HG03066 (cell line): ENCODE measurements around the gene FAM187B.
A peak's percentile ranks its signal among the peaks of the same experiment; 100 is the strongest.
"Not testable (repeated sequence)": the region's sequence is repeated elsewhere in the genome, so short reads cannot be mapped to it uniquely, and the experiment has no call there.

Experiments
- ATAC-seq: cut with Tn5 transposase; IDR thresholded peaks from one replicate; pipeline ENCODE4 v1.9.1; 2021; ENCODE audit warnings: low read depth; ENCODE audit not compliant: unreplicated experiment

FAM187B gene

DNA sequence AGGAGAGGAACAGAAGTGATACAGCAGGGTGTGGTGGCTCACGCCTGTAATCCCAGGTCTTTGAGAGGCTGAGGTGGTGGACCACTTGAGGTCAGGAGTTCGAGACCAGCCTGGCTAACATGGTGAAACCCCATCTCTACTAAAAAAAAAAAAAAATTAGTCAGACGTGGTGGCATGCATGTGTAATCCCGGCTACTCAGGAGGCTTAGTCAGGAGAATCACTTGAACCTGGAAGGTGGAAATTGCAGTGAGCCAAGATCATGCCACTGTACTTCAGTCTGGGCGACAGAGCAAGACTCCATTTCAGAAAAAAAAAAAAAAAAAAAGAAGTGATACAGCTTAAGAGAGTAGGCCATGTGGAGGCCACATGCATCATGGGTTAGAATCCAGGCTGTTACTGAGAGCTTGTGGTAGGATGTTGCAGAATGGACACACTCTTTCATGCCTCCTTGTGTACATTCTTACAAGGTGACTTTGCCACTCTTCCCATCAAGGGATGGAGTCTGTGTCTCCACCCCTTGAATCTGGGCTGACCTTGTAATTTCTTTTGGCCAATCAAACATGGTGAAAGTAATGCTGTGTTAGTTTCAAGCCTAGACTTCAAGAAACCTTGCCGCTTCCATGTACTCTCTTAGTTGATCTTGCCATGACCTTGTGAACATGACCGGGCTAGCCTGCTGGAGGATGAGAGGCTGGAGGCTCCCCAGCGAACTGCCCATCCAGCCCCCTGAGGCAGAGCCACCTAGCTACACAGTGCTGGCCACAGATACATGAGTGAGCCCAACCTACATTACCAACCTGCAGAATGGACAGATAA is 12.3 kb downstream of the FAM187B start:
- ATAC-seq: no peak

DNA sequence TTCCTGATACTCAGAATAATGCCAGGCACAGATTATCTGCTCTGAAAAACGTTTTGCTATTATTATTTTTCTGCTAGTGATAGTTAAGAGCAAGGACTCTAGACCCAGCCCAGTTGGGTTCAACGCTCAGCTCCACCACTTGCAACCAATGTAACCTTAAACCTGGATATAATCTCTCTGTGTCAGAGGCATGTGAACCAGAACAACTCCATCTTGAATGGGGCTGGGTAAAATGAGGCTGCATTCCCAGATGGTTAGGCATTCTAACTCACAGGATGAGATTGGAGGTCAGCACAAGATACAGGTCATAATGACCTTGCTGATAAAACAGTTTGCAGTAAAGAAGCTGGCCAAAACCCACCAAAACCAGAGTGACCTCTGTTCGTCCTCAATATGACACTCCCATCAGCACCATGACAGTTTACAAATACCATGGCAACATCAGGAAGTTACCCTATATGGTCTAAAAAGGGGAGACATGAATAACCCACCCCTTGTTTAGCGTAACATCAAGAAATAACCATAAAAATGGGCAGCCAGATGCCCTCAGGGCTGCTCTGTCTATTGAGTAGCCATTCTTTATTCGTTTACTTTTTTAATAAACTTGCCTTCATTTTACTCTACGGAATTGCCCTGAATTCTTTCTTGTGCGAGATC is 13.6 kb downstream of the FAM187B start:
- no peak for ATAC-seq

GRCh38 chr19:35213663-35214632 is 14.6 kb downstream of the FAM187B start:
- ATAC-seq: peak; percentile 49

DNA sequence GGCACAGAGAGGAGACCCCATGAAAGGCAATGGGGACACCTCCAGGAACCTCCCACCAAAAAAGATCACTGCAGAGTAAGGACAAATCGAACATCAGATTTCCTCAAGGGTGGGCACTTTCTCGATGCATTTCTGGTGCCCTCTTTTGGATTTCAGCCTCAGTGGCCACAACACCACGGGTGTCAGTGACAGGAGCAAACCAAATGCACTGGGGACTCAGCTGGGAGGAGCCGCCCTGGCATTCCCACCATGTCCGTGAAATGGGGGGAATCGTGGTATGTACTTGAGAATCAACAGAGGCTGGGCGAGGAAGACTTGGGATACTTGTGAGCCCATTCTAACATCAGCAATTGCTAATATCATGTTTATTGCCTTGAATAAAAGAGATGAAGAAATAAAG is 16.3 kb downstream of the FAM187B start:
- ATAC-seq: no peak

GRCh38 chr19:35211545-35212230 is 16.9 kb downstream of the FAM187B start:
- no peak for ATAC-seq

DNA sequence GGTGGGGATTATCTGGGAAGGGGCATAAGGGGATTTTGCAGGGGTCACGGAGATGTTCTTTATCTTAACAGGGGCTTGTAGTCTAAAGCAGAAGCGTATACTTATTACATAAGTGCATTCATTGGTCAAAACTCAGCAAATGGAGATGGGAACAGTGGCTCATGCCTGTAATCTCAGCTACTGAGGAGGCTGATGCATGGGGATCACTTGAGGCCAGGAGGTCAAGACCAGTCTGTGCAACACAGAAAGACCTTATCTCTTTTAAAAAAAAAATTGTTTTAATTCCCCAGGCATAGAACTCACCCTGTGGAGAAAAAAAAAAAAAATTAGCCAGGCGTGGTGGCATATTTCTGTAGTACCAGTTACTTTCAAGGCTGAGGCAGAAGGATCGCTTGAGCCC is 18.9 kb downstream of the FAM187B start:
- ATAC-seq: no peak

- no peak for ATAC-seq
Observed at GRCh38 chr19:35208121-35208520, 20.4 kb downstream of the FAM187B start.

DNA sequence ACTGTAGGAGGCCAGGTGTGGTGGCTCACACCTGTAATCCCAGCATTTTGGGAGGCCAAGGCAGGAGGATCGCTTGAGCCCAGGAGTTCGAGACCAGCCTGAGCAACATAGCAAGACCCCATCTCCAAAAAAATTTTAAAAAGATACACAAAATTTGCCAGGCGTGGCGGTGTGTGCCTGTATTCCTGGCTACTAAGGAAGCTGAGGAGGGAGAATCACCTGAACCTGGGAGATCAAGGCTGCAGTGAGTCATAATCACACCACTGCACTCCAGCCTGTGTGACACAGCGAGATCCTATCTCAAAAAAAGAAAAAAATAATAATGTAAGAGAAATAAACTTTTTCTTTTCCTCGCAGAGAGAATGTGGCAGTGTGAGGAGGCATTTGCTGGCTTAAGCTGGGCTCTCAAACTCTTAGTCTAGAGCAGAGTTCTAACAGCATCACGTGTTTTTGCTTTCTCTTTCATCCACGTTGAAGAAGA is 21.1 kb downstream of the FAM187B start:
- no peak for ATAC-seq

DNA sequence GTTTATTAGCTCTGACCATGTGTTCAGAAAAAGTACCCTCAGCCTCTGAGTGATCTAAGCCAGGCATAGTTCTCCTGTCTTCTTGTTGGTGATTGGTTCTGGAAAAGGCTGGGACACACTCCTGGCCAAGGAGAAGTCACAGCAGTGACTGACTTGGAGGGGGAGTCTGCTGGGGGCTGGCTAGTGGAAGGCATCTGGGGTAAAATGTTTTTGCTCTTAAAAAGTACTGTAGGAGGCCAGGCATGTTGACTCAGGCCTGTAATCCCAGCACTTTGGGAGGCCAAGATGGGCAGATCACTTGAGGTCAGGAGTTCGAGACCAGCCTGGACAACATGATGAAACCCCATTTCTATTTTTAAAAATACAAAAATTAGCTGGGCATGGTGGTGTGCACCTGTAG is 21.7 kb downstream of the FAM187B start:
- no peak for ATAC-seq

DNA sequence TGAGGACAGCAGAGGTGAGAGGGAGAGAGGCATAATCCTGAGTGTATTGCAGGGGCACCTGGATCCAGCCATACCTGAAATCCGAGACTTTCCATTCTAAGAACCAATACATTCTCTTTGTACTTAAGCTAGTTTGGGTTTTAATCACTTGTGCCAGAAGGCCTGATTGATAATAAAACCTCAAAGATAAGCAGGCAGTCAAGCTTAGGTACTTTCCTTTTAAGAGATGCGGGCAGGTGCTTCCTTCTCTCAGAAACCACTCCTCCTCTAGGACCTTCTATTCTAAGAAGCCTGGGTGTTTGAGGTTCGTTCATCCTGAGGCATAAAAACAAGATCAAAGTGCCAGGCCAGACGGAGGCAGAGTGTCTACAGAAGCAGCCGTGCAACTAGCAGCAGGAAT is 22.2 kb downstream of the FAM187B start:
- ATAC-seq: no peak

GRCh38 chr19:35205733-35206323 is 22.7 kb downstream of the FAM187B start:
- ATAC-seq: no peak

GRCh38 chr19:35204799-35205732 is 23.5 kb downstream of the FAM187B start:
- ATAC-seq: peak; percentile 73

GRCh38 chr19:35202722-35203688 is 25.5 kb downstream of the FAM187B start:
- ATAC-seq: no peak

GRCh38 chr19:35199481-35199880 is 29.1 kb downstream of the FAM187B start:
- ATAC-seq: no peak

- ATAC-seq: not testable (repeated sequence)
Observed at GRCh38 chr19:35196861-35197260, 31.7 kb downstream of the FAM187B start.

DNA sequence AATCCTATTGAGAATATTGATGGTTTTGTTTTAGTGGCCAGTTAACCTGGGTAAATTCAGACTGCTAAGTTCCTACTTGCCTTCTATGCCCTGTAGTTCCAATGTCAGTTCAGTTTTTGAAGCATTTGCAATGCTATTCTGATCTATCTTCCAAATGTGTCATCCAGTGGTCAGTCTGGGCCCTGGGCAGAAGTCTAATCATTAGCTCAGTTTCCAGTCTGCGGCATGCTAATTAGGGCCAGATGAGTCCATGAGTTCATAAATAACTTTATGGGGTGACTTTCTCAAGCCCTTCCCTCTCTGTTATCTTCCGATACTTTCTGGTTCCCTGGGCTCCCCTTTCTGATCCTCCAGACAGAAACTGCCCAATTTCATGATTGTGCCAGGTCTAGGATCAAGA is 32.7 kb downstream of the FAM187B start:
- ATAC-seq: no peak
